Esophagus muscularis mucosa (tissue), 4 donors: ENCODE data around the gene WWOX. TPM values are rescaled to one million over a fixed set of nuclear protein-coding genes. Genes with fewer than 3 reads are reported as not detected.

Source experiments
- DNase-seq: peaks from one replicate; pipeline ENCODE4 v3.0.0-alpha.2; 2017; ENCODE audit errors: extremely low spot score
- H3K27ac ChIP-seq, 4 donors: fragments of 200-600 bp; sonication (generic); replicated peaks in 1 of 4; 1 replicate in 3 of 4; 2 replicates in 1 of 4; pipeline ENCODE4 v1.5.1; 2016 to 2019; ENCODE audit warnings: mild to moderate bottlenecking in 1 of 4
- H3K27me3 ChIP-seq, 4 donors: fragments of 200-600 bp; sonication (generic); one replicate each; pipeline versions ENCODE4 v1.5.1 to v1.6.0; 2016 to 2019
- H3K36me3 ChIP-seq, 4 donors: fragments of 200-600 bp; sonication (generic); one replicate each; pipeline ENCODE4 v1.5.1; 2016 to 2019
- H3K4me1 ChIP-seq, 4 donors: fragments of 200-600 bp; sonication (generic); one replicate each; pipeline ENCODE4 v1.5.1; 2016 to 2019
- H3K4me3 ChIP-seq, 4 donors: fragments of 200-600 bp; sonication (generic); 1 replicate in 2 of 4; 2 replicates in 2 of 4; pipeline ENCODE4 v1.5.1; 2016 to 2019; ENCODE audit warnings: mild to moderate bottlenecking in 4 of 4, moderate library complexity in 1 of 4
- H3K9me3 ChIP-seq, 4 donors: fragments of 200-600 bp; sonication (generic); 1 replicate in 3 of 4; 2 replicates in 1 of 4; pipeline ENCODE4 v1.5.1; 2016 to 2019
- CTCF ChIP-seq, 3 experiments: fragments of 200-600 bp in 2 of 3; fragments of 450-650 bp in 1 of 3; sonication (generic) in 2 of 3; IDR thresholded peaks; one replicate each; pipeline ENCODE4 v1.5.1; 2017 to 2019; ENCODE audit warnings: antibody characterized with exemption in 3 of 3, mild to moderate bottlenecking in 2 of 3, moderate library complexity in 1 of 3
- EP300 ChIP-seq: sonication (generic); formaldehyde crosslinking; IDR thresholded peaks from one replicate; pipeline ENCODE4 v1.6.1; 2017; ENCODE audit warnings: antibody characterized with exemption
- POLR2A ChIP-seq: fragments of 450-650 bp; IDR thresholded peaks from one replicate; pipeline ENCODE4 v1.6.1; 2017; ENCODE audit warnings: antibody characterized with exemption, moderate library complexity, mild to moderate bottlenecking, low read depth
- POLR2AphosphoS5 ChIP-seq, 2 donors: sonication (generic); formaldehyde crosslinking; IDR thresholded peaks; one replicate each; pipeline ENCODE4 v1.6.1; 2017; ENCODE audit warnings: antibody characterized with exemption in 2 of 2
- WGBS: methylation state at CpG from one replicate; pipeline ENCODE4 v1.1.5; 2018; 5-methylcytosine and 5-hydroxymethylcytosine counted together
- intact Hi-C: fragments of 100-400 bp; cut with DNase I; formaldehyde crosslinking; loops from one replicate; pipeline ENCODE4 v1.15.1; 2023
- total RNA-seq, 4 donors: library from RNA; depleted of rRNA; stranded (reverse); fragments of >200 nt; gene quantifications; one replicate each; pipeline versions ENCODE4 v1.1.0 to v1.2.1, GENCODE V29; 2016

WWOX gene
- total RNA-seq, 4 donors from 2014 or later: 14.4 to 27.8 (median 15.4) TPM

DNA sequence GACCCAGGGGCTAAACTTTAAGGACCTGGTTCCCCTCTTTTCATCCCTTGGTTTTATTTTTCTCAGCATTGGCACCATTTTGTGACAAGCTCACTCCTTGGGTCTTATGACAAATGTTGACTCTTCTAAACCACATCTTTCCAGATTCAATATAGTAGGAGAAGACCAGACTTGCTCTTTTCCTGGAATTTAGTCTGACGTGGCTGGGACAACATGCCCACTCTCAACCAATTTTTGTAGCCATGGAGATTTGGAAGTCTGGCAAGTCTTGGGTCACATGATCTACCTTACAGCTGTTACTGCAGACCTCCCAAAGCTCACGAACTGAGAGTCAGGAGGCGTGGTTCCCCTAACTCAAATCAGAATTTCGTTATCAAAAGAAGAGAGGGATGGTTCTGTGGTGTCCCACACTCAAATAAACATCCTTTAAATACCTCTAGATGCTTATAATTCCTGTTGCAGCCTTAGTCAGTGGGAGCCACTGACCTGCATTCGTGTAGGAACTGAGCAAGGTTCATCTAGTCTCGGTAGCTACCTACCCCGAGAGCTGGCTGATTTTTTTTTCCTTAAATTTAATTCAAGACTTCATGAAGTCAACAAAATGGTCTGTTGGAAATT lies 817.6 kb downstream of the WWOX start:
- intact Hi-C loops: no loop called here

GRCh38 chr16:78918805-78919305 lies 819.4 kb downstream of the WWOX start:
- TF ChIP-seq EP300 (no peak), POLR2AphosphoS5 (IDR thresholded peaks at IDR 0.05) (no peak)
- WGBS: 93% methylated on average over 8 of the region's 8 CpGs
- Histone ChIP-seq H3K36me3 (no peaks in the 10 kb centered on the region), H3K27ac (no peak overlapping the region), H3K4me1 (no peaks in the 10 kb centered on the region), H3K9me3 (peaks cover 0 to 17% (median 2%) of the 10 kb centered on the region in 4 donors), H3K27me3 (no peaks in the 10 kb centered on the region), H3K4me3 (no peak overlapping the region)
- intact Hi-C loops: no loop called here
- no peak for DNase-seq

More for the DNA sequence above, 817.6 kb downstream of the WWOX start:
- Histone ChIP-seq H3K27me3 (no peaks in the 10 kb centered on the region), H3K4me3 (no peak overlapping the region), H3K36me3 (no peaks in the 10 kb centered on the region), H3K9me3 (peaks cover 0 to 12% (median 0%) of the 10 kb centered on the region in 4 donors), H3K4me1 (no peaks in the 10 kb centered on the region), H3K27ac (no peak overlapping the region)
- WGBS: 84% methylated on average over 7 of the region's 7 CpGs
- no peak for DNase-seq
- TF ChIP-seq CTCF (IDR thresholded peaks at IDR 0.05): no peak
- TF ChIP-seq POLR2AphosphoS5 (IDR thresholded peaks at IDR 0.05): no peak
- no peak for TF ChIP-seq POLR2A
- no peak for TF ChIP-seq EP300

- Histone ChIP-seq H3K36me3 (no peaks in the 10 kb centered on the region), H3K27ac (no peak overlapping the region), H3K27me3 (no peaks in the 10 kb centered on the region), H3K4me1 (no peaks in the 10 kb centered on the region), H3K9me3 (peaks cover 0 to 17% (median 2%) of the 10 kb centered on the region in 4 donors), H3K4me3 (no peak overlapping the region)
- intact Hi-C loops: no loop called here
- TF ChIP-seq POLR2A (no peak), CTCF (IDR thresholded peaks at IDR 0.05) (no peak), POLR2AphosphoS5 (IDR thresholded peaks at IDR 0.05) (no peak), EP300 (no peak)
- WGBS: 80% methylated on average over 8 of the region's 8 CpGs
- no peak for DNase-seq
Observed at GRCh38 chr16:78919852-78920251, 820.4 kb downstream of the WWOX start.

DNA sequence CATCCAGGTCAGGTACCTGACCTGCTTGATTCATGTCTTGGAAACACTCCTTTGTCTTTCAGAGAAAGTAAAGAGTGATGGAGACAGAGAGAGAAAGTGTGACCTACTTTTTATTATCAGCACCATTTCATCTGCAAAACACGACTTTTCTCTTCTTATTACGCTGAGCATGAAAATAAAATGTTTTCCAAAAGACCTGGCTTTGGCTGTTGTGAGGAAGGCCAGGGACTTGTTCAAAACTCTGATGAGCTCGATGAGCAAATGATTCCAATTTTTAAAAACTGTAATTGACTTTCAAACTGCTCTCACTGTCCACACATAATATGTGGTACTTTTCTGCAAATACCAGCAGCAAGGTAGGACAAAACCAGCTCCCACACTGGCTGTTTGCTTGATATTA lies 821.2 kb downstream of the WWOX start:
- DNase-seq: no peak
- Histone ChIP-seq H3K27me3 (no peaks in the 10 kb centered on the region), H3K27ac (no peak overlapping the region), H3K4me3 (no peak overlapping the region), H3K36me3 (no peaks in the 10 kb centered on the region), H3K9me3 (peaks cover 0 to 17% (median 2%) of the 10 kb centered on the region in 4 donors), H3K4me1 (no peaks in the 10 kb centered on the region)
- no peak for TF ChIP-seq POLR2AphosphoS5 (IDR thresholded peaks at IDR 0.05)
- TF ChIP-seq POLR2A: no peak
- TF ChIP-seq EP300: no peak
- TF ChIP-seq CTCF (IDR thresholded peaks at IDR 0.05): no peak
- WGBS: 54% methylated on average over 3 of the region's 3 CpGs
- intact Hi-C loops: no loop called here

GRCh38 chr16:78925083-78925767 lies 825.8 kb downstream of the WWOX start:
- Histone ChIP-seq H3K27ac (no peak overlapping the region), H3K27me3 (no peaks in the 10 kb centered on the region), H3K4me1 (peaks cover 0 to 6% (median 0%) of the 10 kb centered on the region in 4 donors), H3K4me3 (no peak overlapping the region), H3K9me3 (peaks cover 0 to 17% (median 2%) of the 10 kb centered on the region in 4 donors), H3K36me3 (no peaks in the 10 kb centered on the region)
- intact Hi-C loops: loop anchor here (5.0 kb wide), 1 partner anchor 677 kb away; the partner anchor contains the start of gene MAF
- WGBS: 69% methylated on average over 8 of the region's 8 CpGs
- DNase-seq: no peak
- TF ChIP-seq CTCF (IDR thresholded peaks at IDR 0.05) (peak; percentile 19 to 42 (median 35)), POLR2A (no peak), POLR2AphosphoS5 (IDR thresholded peaks at IDR 0.05) (no peak)
